H1 (cell line): ENCODE results near the gene ELMO1. TPM values are rescaled to one million over a fixed set of nuclear protein-coding genes. Genes with fewer than 3 reads are reported as not detected.

Experiments used
- CTCF ChIA-PET: fragments of 300-600 bp; sonication (Branson Sonifier 250); formaldehyde crosslinking; loops from one replicate; lab custom pipeline; 2021; ENCODE audit not compliant: partially characterized antibody; lab: Charles Lee
- POLR2A ChIA-PET: fragments of 300-600 bp; sonication (Branson Sonifier 250); formaldehyde crosslinking; loops from one replicate; lab custom pipeline; 2021; ENCODE audit warnings: inconsistent platforms; ENCODE audit not compliant: partially characterized antibody; lab: Charles Lee
- DNase-seq, 2 experiments: peaks; one replicate each; pipeline versions ENCODE4 v3.0.0 to v3.0.0-alpha.2; 2010 to 2022; ENCODE audit warnings: low spot score in 2 of 2, low read depth in 1 of 2, mixed read lengths in 1 of 2
- FAIRE-seq: peaks from 2 replicates; lab custom pipeline; 2011; peaks lifted over from hg19 to GRCh38; lab: Jason Lieb, UNC
- H2AFZ ChIP-seq: 2 replicates; pipeline ENCODE4 v1.8.1; 2012; ENCODE audit warnings: low read length, inconsistent platforms
- H2AK5ac ChIP-seq: 2 replicates; pipeline ENCODE4 v1.6.1; 2013; ENCODE audit warnings: low read depth, low read length
- H2BK120ac ChIP-seq: replicated peaks from 2 replicates; pipeline ENCODE3; 2013; ENCODE audit warnings: low read depth, low read length, inconsistent platforms
- H2BK12ac ChIP-seq: 2 replicates; pipeline ENCODE4 v1.6.1; 2013; ENCODE audit warnings: low read depth, low read length
- H2BK15ac ChIP-seq: 2 replicates; pipeline ENCODE4 v1.6.1; 2013; ENCODE audit warnings: low read length
- H2BK20ac ChIP-seq: 2 replicates; pipeline ENCODE4 v1.6.1; 2013; ENCODE audit warnings: low read length
- H2BK5ac ChIP-seq: 2 replicates; pipeline ENCODE4 v1.6.1; 2013; ENCODE audit warnings: low read depth, low read length
- H3K14ac ChIP-seq: 2 replicates; pipeline ENCODE4 v1.6.1; 2013; ENCODE audit warnings: inconsistent platforms; ENCODE audit not compliant: insufficient read length
- H3K18ac ChIP-seq: 2 replicates; pipeline ENCODE4 v1.6.1; 2013; ENCODE audit warnings: low read length; ENCODE audit errors: extremely low read depth
- H3K23ac ChIP-seq: 2 replicates; pipeline ENCODE4 v1.6.1; 2013; ENCODE audit warnings: inconsistent platforms; ENCODE audit not compliant: insufficient read length
- H3K23me2 ChIP-seq: 2 replicates; pipeline ENCODE4 v1.6.1; 2013; ENCODE audit warnings: low read depth, low read length
- H3K27ac ChIP-seq: 2 replicates; pipeline ENCODE4 v1.6.1; 2011; ENCODE audit warnings: low read depth, low read length, inconsistent platforms
- H3K27me3 ChIP-seq, 4 experiments: replicated peaks in 1 of 4; 1 replicate in 1 of 4; 2 replicates in 3 of 4; pipeline versions ENCODE4 v1.6.1 to v1.8.1; 2011 to 2013; ENCODE audit warnings: low read length in 3 of 4, mild to moderate bottlenecking in 3 of 4, inconsistent platforms in 2 of 4, mixed read lengths in 2 of 4, moderate library complexity in 1 of 4; ENCODE audit not compliant: control insufficient read depth in 3 of 4, insufficient read depth in 3 of 4; ENCODE audit errors: extremely low read depth in 1 of 4
- H3K36me3 ChIP-seq, 4 experiments: 2 replicates each; pipeline versions ENCODE4 v1.6.1 to v1.8.1; 2011 to 2013; ENCODE audit warnings: mild to moderate bottlenecking in 4 of 4, low read length in 3 of 4, moderate library complexity in 2 of 4, control low read depth in 1 of 4, inconsistent platforms in 1 of 4; ENCODE audit not compliant: insufficient read depth in 4 of 4, control insufficient read depth in 2 of 4
- H3K4ac ChIP-seq: replicated peaks from 2 replicates; pipeline ENCODE3; 2013; ENCODE audit warnings: low read length, low read depth, mixed read lengths, inconsistent platforms; ENCODE audit not compliant: insufficient read length
- H3K4me1 ChIP-seq, 4 experiments: replicated peaks in 1 of 4; 1 replicate in 1 of 4; 2 replicates in 3 of 4; pipeline versions ENCODE4 v1.6.1 to v1.8.1; 2011 to 2013; ENCODE audit warnings: low read length in 3 of 4, inconsistent platforms in 2 of 4, mixed read lengths in 1 of 4; ENCODE audit not compliant: insufficient read depth in 4 of 4, control insufficient read depth in 3 of 4
- H3K4me2 ChIP-seq, 2 experiments: 2 replicates each; pipeline versions ENCODE4 v1.6.1 to v1.8.1; 2011 to 2013; ENCODE audit warnings: low read depth in 2 of 2, low read length in 2 of 2, control low read depth in 1 of 2, inconsistent platforms in 1 of 2, mild to moderate bottlenecking in 1 of 2; ENCODE audit not compliant: insufficient read depth in 1 of 2
- H3K4me3 ChIP-seq, 4 experiments: fragments of 200-600, 300-600 bp in 1 of 4; sonication (generic), shearing (Covaris generic), sonication (Bioruptor Twin) in 1 of 4; 2 replicates each; pipeline versions ENCODE4 v1.5.1 to v1.8.1; 2011 to 2016; ENCODE audit warnings: low read length in 4 of 4, low read depth in 3 of 4, control low read depth in 2 of 4, inconsistent platforms in 2 of 4, mild to moderate bottlenecking in 2 of 4, mixed read lengths in 1 of 4, moderate library complexity in 1 of 4; ENCODE audit not compliant: insufficient read depth in 2 of 4; ENCODE audit errors: extremely low read depth in 1 of 4
- H3K56ac ChIP-seq: replicated peaks from 2 replicates; pipeline ENCODE3; 2013; ENCODE audit warnings: low read depth, mild to moderate bottlenecking, mixed read lengths, low read length, inconsistent platforms; ENCODE audit not compliant: insufficient read length
- H3K79me1 ChIP-seq: 2 replicates; pipeline ENCODE4 v1.6.1; 2013; ENCODE audit warnings: low read depth, low read length, control low read depth
- H3K79me2 ChIP-seq, 2 experiments: 2 replicates each; pipeline versions ENCODE4 v1.6.1 to v1.8.1; 2012 to 2013; ENCODE audit warnings: low read length in 2 of 2, mild to moderate bottlenecking in 2 of 2, inconsistent platforms in 1 of 2; ENCODE audit not compliant: insufficient read depth in 2 of 2, control insufficient read depth in 1 of 2
- H3K9ac ChIP-seq, 4 experiments: replicated peaks in 1 of 4; 1 replicate in 1 of 4; 2 replicates in 3 of 4; pipeline versions ENCODE4 v1.6.1 to v1.8.1; 2011 to 2013; ENCODE audit warnings: low read depth in 3 of 4, low read length in 3 of 4, control low read depth in 2 of 4, mild to moderate bottlenecking in 2 of 4, moderate library complexity in 2 of 4, inconsistent platforms in 1 of 4; ENCODE audit errors: extremely low read depth in 1 of 4
- H3K9me3 ChIP-seq, 2 experiments: 2 replicates each; pipeline versions ENCODE4 v1.6.1 to v1.8.1; 2012 to 2013; ENCODE audit warnings: mild to moderate bottlenecking in 2 of 2, moderate library complexity in 2 of 2, control low read depth in 1 of 2, inconsistent platforms in 1 of 2, low read depth in 1 of 2, low read length in 1 of 2, mixed read lengths in 1 of 2; ENCODE audit not compliant: insufficient read depth in 2 of 2
- H4K20me1 ChIP-seq, 2 experiments: replicated peaks in 1 of 2; 2 replicates each; pipeline versions ENCODE3 to v1.8.1; 2011 to 2013; ENCODE audit warnings: inconsistent platforms in 2 of 2, low read length in 2 of 2, mild to moderate bottlenecking in 1 of 2; ENCODE audit not compliant: insufficient read depth in 2 of 2, control insufficient read depth in 1 of 2
- H4K5ac ChIP-seq: 2 replicates; pipeline ENCODE4 v1.6.1; 2013; ENCODE audit warnings: low read length, low read depth, mixed read lengths, inconsistent platforms; ENCODE audit not compliant: insufficient read length
- H4K8ac ChIP-seq: 2 replicates; pipeline ENCODE4 v1.8.0; 2013; ENCODE audit warnings: mild to moderate bottlenecking, moderate library complexity, low read length, inconsistent platforms; ENCODE audit not compliant: insufficient read depth; ENCODE audit errors: extremely low read depth
- H4K91ac ChIP-seq: replicated peaks from 2 replicates; pipeline ENCODE3; 2013; ENCODE audit warnings: low read length, mixed read lengths, inconsistent platforms; ENCODE audit not compliant: insufficient read length
- BCL11A ChIP-seq, 2 experiments: IDR thresholded peaks; one replicate each; pipeline ENCODE4 v1.6.1; 2011; ENCODE audit warnings: low read depth in 2 of 2, low read length in 2 of 2, mild to moderate bottlenecking in 2 of 2
- BRCA1 ChIP-seq: IDR thresholded peaks from 2 replicates; pipeline ENCODE4 v1.6.1; 2012; ENCODE audit warnings: low read depth, low read length, improper control_type of control experiment
- CBX8 ChIP-seq: fragments of 300-800, 300-1000 bp; sonication (generic); IDR thresholded peaks from 2 replicates; pipeline ENCODE4 v1.7.1; 2016; ENCODE audit warnings: low read depth, low read length, borderline replicate concordance
- CEBPB ChIP-seq: IDR thresholded peaks from 2 replicates; pipeline ENCODE4 v1.6.1; 2012; ENCODE audit warnings: low read depth, low read length
- HDAC6 ChIP-seq: IDR thresholded peaks from one replicate; pipeline ENCODE4 v1.7.1; 2012; ENCODE audit warnings: low read depth, mild to moderate bottlenecking, inconsistent platforms, low read length, moderate library complexity
- KDM1A ChIP-seq: fragments of 200-600, 300-600 bp; sonication (generic); IDR thresholded peaks from 2 replicates; pipeline ENCODE4 v1.7.1; 2016; ENCODE audit warnings: mild to moderate bottlenecking, low read length, borderline replicate concordance
- PHF8 ChIP-seq: fragments of 200-600 bp; sonication (generic); conservative IDR thresholded peaks from 2 replicates; pipeline ENCODE4 v1.7.1; 2012; ENCODE audit warnings: low read depth, mild to moderate bottlenecking, inconsistent platforms, low read length, moderate library complexity
- SP4 ChIP-seq: IDR thresholded peaks from 2 replicates; pipeline ENCODE4 v1.6.1; 2012; ENCODE audit warnings: low read length, inconsistent platforms
- ZNF274 ChIP-seq: IDR thresholded peaks from 2 replicates; pipeline ENCODE4 v1.7.0; 2012; ENCODE audit warnings: low read length, borderline replicate concordance; ENCODE audit errors: extremely low read depth
- WGBS, 2 experiments: shearing (Covaris generic) in 1 of 2; methylation state at CpG; one replicate each; pipeline versions ENCODE4 v1.1.6 to v1.1.7; 2013 to 2015; ENCODE audit warnings: low lambda C conversion rate in 2 of 2, mixed read lengths in 2 of 2, inconsistent platforms in 1 of 2, low coverage in 1 of 2, missing lambda C conversion rate in 1 of 2; ENCODE audit not compliant: insufficient replicate concordance in 2 of 2, insufficient coverage in 1 of 2, insufficient read length in 1 of 2; ENCODE audit errors: extremely low coverage in 1 of 2, missing lambda C conversion rate in 1 of 2; 5-methylcytosine and 5-hydroxymethylcytosine counted together
- polyA plus RNA-seq, 7 experiments: library from polyadenylated mRNA; depleted of rRNA in 3 of 7; stranded (reverse) in 5 of 7; unstranded in 2 of 7; fragments of >200 nt in 5 of 7; fragments of 200-250 nt in 2 of 7; gene quantifications; 1 replicate in 5 of 7; 2 replicates in 1 of 7; 4 replicates in 1 of 7; pipeline versions ENCODE4 v1.2.1 to v1.2.3, GENCODE V29; 2011 to 2013; ENCODE audit warnings: missing spikeins in 2 of 7, mixed read lengths in 2 of 7
- total RNA-seq: library from RNA; stranded (reverse); fragmentation: NEBNext Ultra II Directional; extraction: Animal tissue kit (Norgen Biotek cat#: 25700); gene quantifications from 2 replicates; pipeline ENCODE4 v1.2.1, GENCODE V29; 2021

The ELMO1 gene
- total and polyA plus RNA-seq, 2 of the 8 experiments (the other 6 are each of a cell fraction or from before 2014, with no cell fraction given) = 18.4 to 21.0 TPM

- Histone ChIP-seq H4K91ac (no peak overlapping the region), H4K8ac (no peak overlapping the region), H3K27ac (no peak overlapping the region), H3K23ac (no peak overlapping the region), H4K20me1 (no peaks in the 10 kb centered on the region), H3K9ac (no peak overlapping the region), H4K5ac (no peak overlapping the region), H3K4ac (no peak overlapping the region), H3K18ac (no peak overlapping the region), H3K36me3 (no peaks in the 10 kb centered on the region), H3K79me2 (no peaks in the 10 kb centered on the region), H2BK12ac (no peak overlapping the region), H3K4me1 (no peaks in the 10 kb centered on the region), H2BK20ac (no peak overlapping the region), H3K56ac (no peak overlapping the region), H3K14ac (no peak overlapping the region), H3K79me1 (no peaks in the 10 kb centered on the region), H3K4me2 (no peak overlapping the region), H2AK5ac (no peak overlapping the region), H2BK120ac (no peak overlapping the region), H2BK5ac (no peak overlapping the region), H2BK15ac (no peak overlapping the region), H2AFZ (no peak overlapping the region), H3K27me3 (no peaks in the 10 kb centered on the region), H3K23me2 (no peaks in the 10 kb centered on the region), H3K4me3 (no peak overlapping the region), H3K9me3 (peaks cover 0 to 3% of the 10 kb centered on the region in 2 experiments; a peak in 3 of 4 replicates)
- FAIRE-seq (no peak), DNase-seq (no peak)
- 97% methylated on average over 2 of the region's 2 CpGs; no CpG with 5 or more reads in 1 of the 2 experiments for WGBS, 2 experiments
- POLR2A ChIA-PET = no interaction called here
- CTCF ChIA-PET = no interaction called here
- TF ChIP-seq CBX8 = no peak
- TF ChIP-seq KDM1A = no peak
- TF ChIP-seq ZNF274 = no peak
- TF ChIP-seq SP4 = no peak
- no peak for TF ChIP-seq BCL11A (IDR thresholded peaks at IDR 0.05; ENCODE audit: low read depth in 2 of 2, low read length in 2 of 2)
- no peak for TF ChIP-seq CEBPB
- TF ChIP-seq HDAC6 = no peak
- no peak for TF ChIP-seq PHF8
- no peak for TF ChIP-seq BRCA1
Measured at GRCh38 chr7:37141742-37142141, 306.9 kb downstream of the ELMO1 start.
